GM12878 (cell line): ENCODE results near the gene MRPS5. TPM values are rescaled to one million over a fixed set of nuclear protein-coding genes. Genes with fewer than 3 reads are reported as not detected.

Experiments used
- E2F4 ChIP-seq: IDR thresholded peaks from 2 replicates; pipeline ENCODE4 v1.6.1; 2012; ENCODE audit warnings: low read depth, low read length, improper control_type of control experiment
- MLLT1 ChIP-seq: fragments of 450-650 bp; IDR thresholded peaks from 2 replicates; pipeline ENCODE4 v1.6.1; 2016; ENCODE audit warnings: mild to moderate bottlenecking
- MYB ChIP-seq: fragments of 150-350 bp; IDR thresholded peaks from 2 replicates; pipeline ENCODE4 v1.6.1; 2014; ENCODE audit warnings: mild to moderate bottlenecking, low read depth, low read length, borderline replicate concordance
- RUNX3 ChIP-seq: IDR thresholded peaks from 2 replicates; pipeline ENCODE4 v1.6.1; 2012; ENCODE audit warnings: low read length, inconsistent platforms
- polyA plus RNA-seq, 11 experiments: library from polyadenylated mRNA; depleted of rRNA in 4 of 11; unstranded in 6 of 11; stranded (reverse) in 5 of 11; fragments of >200 nt; fragmentation: Nextera tagmentation in 4 of 11; fragmentation: Illumina TruSeq in 1 of 11; extraction: Ambion mirVana in 4 of 11; extraction: Trizol in 1 of 11; gene quantifications; 1 replicate in 1 of 11; 2 replicates in 10 of 11; pipeline versions ENCODE4 v1.2.1 to v1.2.3, GENCODE V29; 2011 to 2016; ENCODE audit warnings: inconsistent platforms in 2 of 11, missing spikeins in 2 of 11, low read depth in 1 of 11
- total RNA-seq, 4 experiments: library from RNA; depleted of rRNA in 3 of 4; stranded (reverse); fragments of >200 nt in 3 of 4; fragmentation: Illumina TruSeq in 1 of 4; extraction: Trizol in 1 of 4; gene quantifications; 2 replicates each; pipeline versions ENCODE4 v1.2.1 to v1.2.3, GENCODE V29; 2013 to 2021
- TF ChIP-seq, protein P1 (sequence below): IDR thresholded peaks from 2 replicates; pipeline ENCODE4 v1.6.1; 2012; ENCODE audit warnings: improper control_type of control experiment, low read depth, low read length; ENCODE audit not compliant: insufficient replicate concordance
- TF ChIP-seq, protein P2 (sequence below): IDR thresholded peaks from 2 replicates; pipeline ENCODE4 v1.6.1; 2011; ENCODE audit warnings: low read depth, mild to moderate bottlenecking, low read length, moderate library complexity, borderline replicate concordance; ENCODE audit errors: extremely low read depth

MRPS5 gene
- total and polyA plus RNA-seq, 10 of the 15 experiments (the other 5 are each of a cell fraction or from before 2014, with no cell fraction given), result 54.8 to 93.0 (median 76.3) TPM

- TF ChIP-seq, protein P1, sequence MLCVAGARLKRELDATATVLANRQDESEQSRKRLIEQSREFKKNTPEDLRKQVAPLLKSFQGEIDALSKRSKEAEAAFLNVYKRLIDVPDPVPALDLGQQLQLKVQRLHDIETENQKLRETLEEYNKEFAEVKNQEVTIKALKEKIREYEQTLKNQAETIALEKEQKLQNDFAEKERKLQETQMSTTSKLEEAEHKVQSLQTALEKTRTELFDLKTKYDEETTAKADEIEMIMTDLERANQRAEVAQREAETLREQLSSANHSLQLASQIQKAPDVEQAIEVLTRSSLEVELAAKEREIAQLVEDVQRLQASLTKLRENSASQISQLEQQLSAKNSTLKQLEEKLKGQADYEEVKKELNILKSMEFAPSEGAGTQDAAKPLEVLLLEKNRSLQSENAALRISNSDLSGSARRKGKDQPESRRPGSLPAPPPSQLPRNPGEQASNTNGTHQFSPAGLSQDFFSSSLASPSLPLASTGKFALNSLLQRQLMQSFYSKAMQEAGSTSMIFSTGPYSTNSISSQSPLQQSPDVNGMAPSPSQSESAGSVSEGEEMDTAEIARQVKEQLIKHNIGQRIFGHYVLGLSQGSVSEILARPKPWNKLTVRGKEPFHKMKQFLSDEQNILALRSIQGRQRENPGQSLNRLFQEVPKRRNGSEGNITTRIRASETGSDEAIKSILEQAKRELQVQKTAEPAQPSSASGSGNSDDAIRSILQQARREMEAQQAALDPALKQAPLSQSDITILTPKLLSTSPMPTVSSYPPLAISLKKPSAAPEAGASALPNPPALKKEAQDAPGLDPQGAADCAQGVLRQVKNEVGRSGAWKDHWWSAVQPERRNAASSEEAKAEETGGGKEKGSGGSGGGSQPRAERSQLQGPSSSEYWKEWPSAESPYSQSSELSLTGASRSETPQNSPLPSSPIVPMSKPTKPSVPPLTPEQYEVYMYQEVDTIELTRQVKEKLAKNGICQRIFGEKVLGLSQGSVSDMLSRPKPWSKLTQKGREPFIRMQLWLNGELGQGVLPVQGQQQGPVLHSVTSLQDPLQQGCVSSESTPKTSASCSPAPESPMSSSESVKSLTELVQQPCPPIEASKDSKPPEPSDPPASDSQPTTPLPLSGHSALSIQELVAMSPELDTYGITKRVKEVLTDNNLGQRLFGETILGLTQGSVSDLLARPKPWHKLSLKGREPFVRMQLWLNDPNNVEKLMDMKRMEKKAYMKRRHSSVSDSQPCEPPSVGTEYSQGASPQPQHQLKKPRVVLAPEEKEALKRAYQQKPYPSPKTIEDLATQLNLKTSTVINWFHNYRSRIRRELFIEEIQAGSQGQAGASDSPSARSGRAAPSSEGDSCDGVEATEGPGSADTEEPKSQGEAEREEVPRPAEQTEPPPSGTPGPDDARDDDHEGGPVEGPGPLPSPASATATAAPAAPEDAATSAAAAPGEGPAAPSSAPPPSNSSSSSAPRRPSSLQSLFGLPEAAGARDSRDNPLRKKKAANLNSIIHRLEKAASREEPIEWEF, result no peak
- TF ChIP-seq E2F4 (no peak), MYB (no peak), MLLT1 (no peak), RUNX3 (no peak)
- TF ChIP-seq, protein P2, sequence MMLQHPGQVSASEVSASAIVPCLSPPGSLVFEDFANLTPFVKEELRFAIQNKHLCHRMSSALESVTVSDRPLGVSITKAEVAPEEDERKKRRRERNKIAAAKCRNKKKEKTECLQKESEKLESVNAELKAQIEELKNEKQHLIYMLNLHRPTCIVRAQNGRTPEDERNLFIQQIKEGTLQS, result no peak
Measured at GRCh38 chr2:95068256-95068655, 53.4 kb downstream of the MRPS5 start (continued).
